Caco-2 (cell line): ENCODE data around the gene LGALS3BP. TPM values are rescaled to one million over a fixed set of nuclear protein-coding genes. Genes with fewer than 3 reads are reported as not detected.
A peak's percentile ranks its signal among the peaks of the same experiment; 100 is the strongest.

Experiments used
- BruUV-seq: library from RNA; stranded (reverse); fragments of 400-500 nt; replicated peaks from 2 replicates; lab custom pipeline; 2021; lab: Mats Ljungman, UMichigan
- CTCF ChIA-PET: fragments of 300-600 bp; sonication (Branson Sonifier 250); formaldehyde crosslinking; loops from one replicate; lab custom pipeline; 2022; ENCODE audit warnings: antibody characterized with exemption; lab: Charles Lee
- POLR2A ChIA-PET: fragments of 300-600 bp; sonication (Branson Sonifier 250); formaldehyde crosslinking; loops from one replicate; lab custom pipeline; 2022; ENCODE audit warnings: antibody characterized with exemption; lab: Charles Lee
- DNase-seq, 2 experiments: peaks; one replicate each; pipeline versions ENCODE4 v3.0.0 to v3.0.0-alpha.2; 2020 to 2022
- H3K27me3 ChIP-seq: replicated peaks from 2 replicates; pipeline ENCODE4 v1.6.0; 2011; ENCODE audit warnings: low read length; ENCODE audit not compliant: control insufficient read depth, insufficient read depth
- H3K36me3 ChIP-seq: 2 replicates; pipeline ENCODE4 v1.5.1; 2011; ENCODE audit warnings: low read length; ENCODE audit not compliant: control insufficient read depth, insufficient read depth
- H3K4me1 ChIP-seq: fragments of 250-450 bp; sonication (Bioruptor Pico); 2 replicates; pipeline ENCODE4 v1.5.1; 2020; ENCODE audit warnings: mild to moderate bottlenecking
- H3K4me3 ChIP-seq: 2 replicates; pipeline ENCODE4 v1.5.1; 2011; ENCODE audit warnings: low read depth, mild to moderate bottlenecking, control low read depth, low read length
- H3K9me3 ChIP-seq: fragments of 250-450 bp; sonication (Bioruptor Pico); 2 replicates; pipeline ENCODE4 v1.5.1; 2020; ENCODE audit warnings: mild to moderate bottlenecking, moderate library complexity
- H3K27ac Mint-ChIP-seq: one replicate; pipeline ENCODE4 v1.8.0; 2022; ENCODE audit warnings: mixed read lengths; ENCODE audit not compliant: unreplicated experiment
- H3K27me3 Mint-ChIP-seq: one replicate; pipeline ENCODE4 v1.8.0; 2022; ENCODE audit warnings: mixed read lengths; ENCODE audit not compliant: insufficient read depth, unreplicated experiment
- H3K36me3 Mint-ChIP-seq: one replicate; pipeline ENCODE4 v1.8.0; 2022; ENCODE audit warnings: mild to moderate bottlenecking, mixed read lengths; ENCODE audit not compliant: insufficient read depth, unreplicated experiment
- H3K4me1 Mint-ChIP-seq: one replicate; pipeline ENCODE4 v1.8.0; 2022; ENCODE audit warnings: low read depth, mixed read lengths; ENCODE audit not compliant: unreplicated experiment
- H3K4me3 Mint-ChIP-seq: one replicate; pipeline ENCODE4 v1.8.0; 2022; ENCODE audit warnings: mild to moderate bottlenecking, moderate library complexity, mixed read lengths; ENCODE audit not compliant: unreplicated experiment
- H3K9me3 Mint-ChIP-seq: one replicate; pipeline ENCODE4 v1.8.0; 2022; ENCODE audit warnings: mixed read lengths; ENCODE audit not compliant: unreplicated experiment
- CTCF ChIP-seq, 2 experiments: fragments of 200-600 bp in 1 of 2; IDR thresholded peaks; 1 replicate in 1 of 2; 2 replicates in 1 of 2; pipeline versions ENCODE4 v1.5.1 to v1.8.0; 2011 to 2022; ENCODE audit warnings: antibody characterized with exemption in 1 of 2, control low read depth in 1 of 2, inconsistent platforms in 1 of 2, low read depth in 1 of 2, low read length in 1 of 2, mild to moderate bottlenecking in 1 of 2, moderate library complexity in 1 of 2; ENCODE audit not compliant: insufficient read depth in 1 of 2, severe bottlenecking in 1 of 2, unreplicated experiment in 1 of 2
- intact Hi-C: fragments of 100-400 bp; cut with micrococcal nuclease; formaldehyde crosslinking; loops from one replicate; pipeline ENCODE4 v1.10.0; 2022; ENCODE audit not compliant: unreplicated experiment
- total RNA-seq: library from RNA; stranded (reverse); gene quantifications from 2 replicates; pipeline ENCODE4 v1.2.3, GENCODE V29; 2022

Gene LGALS3BP
- total RNA-seq, 1 experiment from 2014 or later, result 65.4 TPM

DNA sequence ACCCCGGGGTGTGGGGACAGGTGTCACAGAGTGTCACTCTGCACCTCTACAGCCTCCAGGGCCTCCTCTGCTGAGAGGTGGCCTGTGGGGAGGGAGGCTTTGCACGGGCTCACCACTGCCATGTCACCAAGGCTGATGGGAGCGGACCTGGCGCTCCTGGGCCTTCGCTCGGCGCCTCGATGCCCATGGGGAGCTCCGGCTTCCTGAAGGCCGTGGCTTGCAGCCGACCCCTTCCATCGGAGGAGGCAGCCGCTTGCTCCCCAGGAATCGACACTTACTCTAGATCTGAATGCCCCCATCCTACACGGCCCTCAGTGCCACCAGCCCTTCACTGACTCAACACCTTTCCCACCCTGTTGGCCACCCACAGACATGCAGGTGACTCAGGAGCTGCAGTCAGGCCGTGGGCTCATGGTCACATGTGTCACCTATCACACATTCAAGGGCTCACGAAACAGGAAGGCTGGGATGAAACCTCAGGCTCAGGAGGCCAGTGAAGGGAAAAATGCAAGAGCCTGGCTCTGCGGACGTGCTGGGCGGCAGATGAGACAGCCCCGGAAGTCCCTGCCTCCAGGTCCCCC, 11.9 kb downstream of the LGALS3BP start:
- intact Hi-C loops, result no loop called here
- H3K36me3 ChIP-seq, result no peaks in the 10 kb centered on the region
- no peaks in the 10 kb centered on the region for H3K27me3 Mint-ChIP-seq
- TF ChIP-seq CTCF (IDR thresholded peaks at IDR 0.05; ENCODE audit: insufficient read depth in 1 of 2, low read depth in 1 of 2, low read length in 1 of 2, severe bottlenecking in 1 of 2, unreplicated experiment in 1 of 2), result no peak
- H3K9me3 Mint-ChIP-seq, result no peaks in the 10 kb centered on the region
- H3K36me3 Mint-ChIP-seq, result peaks cover 9% of the 10 kb centered on the region
- no peak overlapping the region for H3K4me3 Mint-ChIP-seq
- no peaks in the 10 kb centered on the region for H3K27me3 ChIP-seq
- BruUV-seq, result no TSS peak
- H3K27ac Mint-ChIP-seq, result peak overlapping the region; percentile 70
- no peak overlapping the region for H3K4me3 ChIP-seq
- CTCF ChIA-PET, result interaction anchor here (1.9 kb wide), 1 partner anchor 102 kb away, joined by 7 read pairs; no protein-coding TSS in a partner anchor
- no peaks in the 10 kb centered on the region for H3K9me3 ChIP-seq
- H3K4me1 ChIP-seq, result peaks cover 24% of the 10 kb centered on the region
- peaks cover 24% of the 10 kb centered on the region for H3K4me1 Mint-ChIP-seq
- DNase-seq, result no peak
- POLR2A ChIA-PET, result no interaction called here

DNA sequence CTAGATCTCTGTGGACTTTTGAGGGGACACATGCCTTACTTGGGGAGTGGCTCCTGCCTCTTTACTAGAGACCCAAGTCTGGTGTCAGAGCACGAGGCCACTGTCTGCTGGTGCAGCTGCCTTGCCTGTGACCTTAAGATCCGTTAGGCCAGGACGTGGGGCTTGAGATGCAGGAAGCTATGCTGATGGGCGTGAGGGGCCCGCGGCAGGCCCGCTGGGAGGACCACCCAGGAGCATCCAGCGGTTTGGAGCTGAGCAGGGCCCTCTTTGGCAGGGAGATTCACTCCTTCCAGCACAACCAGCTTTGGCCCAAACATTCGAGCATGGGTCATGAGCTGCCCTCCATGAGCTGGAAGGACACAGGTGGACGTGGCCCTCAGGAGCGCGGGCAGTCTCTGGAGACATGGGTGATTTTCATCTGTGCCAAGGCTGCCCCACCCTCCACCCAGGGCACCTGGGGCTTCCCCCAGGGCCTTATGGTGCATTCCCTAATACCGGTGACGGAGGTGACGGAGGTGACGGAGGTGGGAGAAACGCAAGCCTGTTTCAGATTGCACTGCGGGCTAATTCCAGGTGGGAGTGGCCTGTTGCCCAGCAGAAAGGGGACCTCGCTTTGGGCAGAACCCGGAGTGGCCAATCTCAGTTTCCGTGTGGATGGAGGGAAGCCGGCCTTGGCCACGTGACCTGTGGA, 12.7 kb downstream of the LGALS3BP start:
- peaks cover 25% of the 10 kb centered on the region for H3K4me1 ChIP-seq
- POLR2A ChIA-PET, result no interaction called here
- H3K4me3 ChIP-seq, result no peak overlapping the region
- BruUV-seq, result no TSS peak
- no peak for DNase-seq
- peaks cover 9% of the 10 kb centered on the region for H3K36me3 Mint-ChIP-seq
- H3K9me3 Mint-ChIP-seq, result no peaks in the 10 kb centered on the region
- no peak for TF ChIP-seq CTCF (IDR thresholded peaks at IDR 0.05; ENCODE audit: insufficient read depth in 1 of 2, low read depth in 1 of 2, low read length in 1 of 2, severe bottlenecking in 1 of 2, unreplicated experiment in 1 of 2)
- peaks cover 23% of the 10 kb centered on the region for H3K4me1 Mint-ChIP-seq
- no peaks in the 10 kb centered on the region for H3K36me3 ChIP-seq
- H3K27ac Mint-ChIP-seq, result no peak overlapping the region
- H3K27me3 ChIP-seq, result no peaks in the 10 kb centered on the region
- CTCF ChIA-PET, result interaction anchor here (0.6 to 1.9 kb wide), 3 partner anchors 16 to 101 kb away, joined by 3 to 7 read pairs (median 4); no protein-coding TSS in a partner anchor
- H3K4me3 Mint-ChIP-seq, result no peak overlapping the region
- no peaks in the 10 kb centered on the region for H3K27me3 Mint-ChIP-seq
- intact Hi-C loops, result no loop called here
- H3K9me3 ChIP-seq, result no peaks in the 10 kb centered on the region

DNA sequence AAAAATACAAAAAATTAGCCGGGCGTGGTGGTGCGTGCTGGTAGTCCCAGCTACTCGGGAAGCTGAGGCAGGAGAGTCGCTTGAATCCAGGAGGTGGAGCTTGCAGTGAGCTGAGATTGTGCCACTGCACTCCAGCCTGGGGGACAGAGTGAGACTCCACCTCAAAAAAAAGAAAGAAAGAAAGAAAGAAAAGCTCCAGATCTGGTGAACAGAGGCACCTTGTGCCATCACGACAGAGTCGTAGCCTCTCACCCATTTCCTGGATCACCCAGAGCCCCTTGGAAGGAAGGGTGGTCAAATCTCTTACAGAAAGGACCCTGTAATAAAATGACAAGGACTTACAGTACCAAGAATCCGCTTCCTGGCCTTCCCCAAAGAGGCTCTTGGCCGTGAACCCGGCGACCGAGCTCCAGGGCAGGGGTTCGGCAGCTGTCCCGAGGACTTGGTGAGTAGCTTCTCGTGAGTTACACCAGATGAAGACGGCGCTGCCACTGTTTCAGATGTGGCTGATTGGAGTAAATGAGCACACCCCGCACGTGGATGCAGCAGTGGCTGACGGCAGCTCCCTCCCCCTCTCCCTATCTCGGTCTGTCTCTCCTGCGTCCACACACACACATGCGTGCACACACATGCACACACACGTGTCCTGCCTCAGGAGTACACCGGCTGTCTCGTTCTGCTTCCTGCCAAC, 13.5 kb downstream of the LGALS3BP start:
- TF ChIP-seq CTCF (IDR thresholded peaks at IDR 0.05; ENCODE audit: insufficient read depth in 1 of 2, low read depth in 1 of 2, low read length in 1 of 2, severe bottlenecking in 1 of 2, unreplicated experiment in 1 of 2), result no peak
- Mint-ChIP-seq H3K36me3 (peaks cover 6% of the 10 kb centered on the region), H3K4me3 (no peak overlapping the region), H3K4me1 (peaks cover 21% of the 10 kb centered on the region), H3K27ac (no peak overlapping the region), H3K9me3 (no peaks in the 10 kb centered on the region), H3K27me3 (no peaks in the 10 kb centered on the region)
- DNase-seq, result no peak
- H3K9me3 ChIP-seq, result no peaks in the 10 kb centered on the region
- no peaks in the 10 kb centered on the region for H3K27me3 ChIP-seq
- intact Hi-C loops, result no loop called here
- BruUV-seq, result no TSS peak
- no peaks in the 10 kb centered on the region for H3K36me3 ChIP-seq
- H3K4me3 ChIP-seq, result no peak overlapping the region
- H3K4me1 ChIP-seq, result peaks cover 25% of the 10 kb centered on the region
- POLR2A ChIA-PET, result interaction anchor here (0.6 kb wide), 1 partner anchor 125 kb away, joined by 3 read pairs; no protein-coding TSS in a partner anchor
- CTCF ChIA-PET, result interaction anchor here (0.6 to 0.9 kb wide), 3 partner anchors 26 to 124 kb away, joined by 3 to 8 read pairs (median 3); no protein-coding TSS in a partner anchor
